Body of pancreas (tissue), 4 donors: ENCODE results near the gene CORIN. TPM values are rescaled to one million over a fixed set of nuclear protein-coding genes. Genes with fewer than 3 reads are reported as not detected.

Source experiments
- ATAC-seq: fragments of 150-250 bp; one replicate; pipeline ENCODE4 v1.9.1; 2016
- DNase-seq, 4 donors: peaks; one replicate each; pipeline ENCODE4 v3.0.0-alpha.2; 2019
- H3K27ac ChIP-seq, 4 donors: fragments of 200-600 bp; sonication (generic); 1 replicate in 3 of 4; 2 replicates in 1 of 4; pipeline versions ENCODE4 v1.5.1 to v1.6.1; 2016 to 2019; ENCODE audit warnings: mild to moderate bottlenecking in 1 of 4, mixed read lengths in 1 of 4, moderate library complexity in 1 of 4
- H3K27me3 ChIP-seq, 2 donors: fragments of 200-600 bp; sonication (generic); one replicate each; pipeline ENCODE4 v1.6.0; 2016; ENCODE audit warnings: mild to moderate bottlenecking in 1 of 2
- H3K36me3 ChIP-seq, 2 donors: fragments of 200-600 bp; sonication (generic); replicated peaks in 1 of 2; 2 replicates each; pipeline ENCODE4 v1.5.1; 2016; ENCODE audit warnings: low read depth in 2 of 2; ENCODE audit not compliant: insufficient read depth in 1 of 2
- H3K4me1 ChIP-seq: fragments of 200-600 bp; sonication (generic); one replicate; pipeline ENCODE4 v1.6.0; 2016
- H3K4me3 ChIP-seq, 2 donors: fragments of 200-600 bp; sonication (generic); 1 replicate in 1 of 2; 2 replicates in 1 of 2; pipeline ENCODE4 v1.5.1; 2016 to 2019
- H3K9me3 ChIP-seq, 3 donors: fragments of 200-600 bp; sonication (generic); 1 replicate in 2 of 3; 2 replicates in 1 of 3; pipeline ENCODE4 v1.5.1; 2016
- POLR2A ChIP-seq, 3 donors: fragments of 450-650 bp; IDR thresholded peaks; one replicate each; pipeline ENCODE4 v1.6.1; 2016; ENCODE audit warnings: antibody characterized with exemption in 3 of 3, mild to moderate bottlenecking in 2 of 3
- WGBS, 2 donors: methylation state at CpG; one replicate each; pipeline ENCODE4 v1.1.5; 2017; 5-methylcytosine and 5-hydroxymethylcytosine counted together
- intact Hi-C: fragments of 100-400 bp; cut with DNase I; formaldehyde crosslinking; loops from one replicate; pipeline ENCODE4 v1.15.1; 2023
- total RNA-seq, 2 donors: library from RNA; depleted of rRNA; stranded (reverse); fragments of >200 nt; gene quantifications; one replicate each; pipeline ENCODE4 v1.1.0, GENCODE V29; 2016
- TF ChIP-seq, protein P1 (sequence below), 7 experiments: fragments of 450-650 bp in 4 of 7; fragments of 200-600 bp in 3 of 7; sonication (generic) in 3 of 7; IDR thresholded peaks; one replicate each; pipeline ENCODE4 v1.5.1; 2016 to 2019; ENCODE audit warnings: antibody characterized with exemption in 7 of 7

CORIN gene
- total RNA-seq, 2 donors from 2014 or later = 0.33 to 1.3 TPM

DNA sequence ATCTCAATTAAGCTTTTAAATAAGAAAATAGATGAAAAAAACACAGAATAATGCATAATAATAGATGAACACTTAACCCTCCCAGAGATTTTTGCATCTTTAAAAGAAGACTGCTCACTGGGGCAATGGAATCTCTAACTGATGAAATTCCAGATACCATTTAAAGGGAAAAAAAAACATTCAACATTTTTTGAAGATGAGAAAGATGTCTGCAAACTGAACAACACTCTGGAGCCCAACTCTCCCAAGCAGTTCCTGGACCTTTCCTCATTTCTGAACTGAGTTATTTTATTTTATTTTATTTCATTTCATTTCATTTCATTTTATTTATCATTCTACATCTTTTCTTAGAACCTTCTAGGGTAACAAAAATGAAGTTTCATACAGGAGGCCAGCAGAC, 90.7 kb downstream of the CORIN start:
- no peak for DNase-seq
- TF ChIP-seq POLR2A (IDR thresholded peaks at IDR 0.05) = no peak
- TF ChIP-seq, protein P1, sequence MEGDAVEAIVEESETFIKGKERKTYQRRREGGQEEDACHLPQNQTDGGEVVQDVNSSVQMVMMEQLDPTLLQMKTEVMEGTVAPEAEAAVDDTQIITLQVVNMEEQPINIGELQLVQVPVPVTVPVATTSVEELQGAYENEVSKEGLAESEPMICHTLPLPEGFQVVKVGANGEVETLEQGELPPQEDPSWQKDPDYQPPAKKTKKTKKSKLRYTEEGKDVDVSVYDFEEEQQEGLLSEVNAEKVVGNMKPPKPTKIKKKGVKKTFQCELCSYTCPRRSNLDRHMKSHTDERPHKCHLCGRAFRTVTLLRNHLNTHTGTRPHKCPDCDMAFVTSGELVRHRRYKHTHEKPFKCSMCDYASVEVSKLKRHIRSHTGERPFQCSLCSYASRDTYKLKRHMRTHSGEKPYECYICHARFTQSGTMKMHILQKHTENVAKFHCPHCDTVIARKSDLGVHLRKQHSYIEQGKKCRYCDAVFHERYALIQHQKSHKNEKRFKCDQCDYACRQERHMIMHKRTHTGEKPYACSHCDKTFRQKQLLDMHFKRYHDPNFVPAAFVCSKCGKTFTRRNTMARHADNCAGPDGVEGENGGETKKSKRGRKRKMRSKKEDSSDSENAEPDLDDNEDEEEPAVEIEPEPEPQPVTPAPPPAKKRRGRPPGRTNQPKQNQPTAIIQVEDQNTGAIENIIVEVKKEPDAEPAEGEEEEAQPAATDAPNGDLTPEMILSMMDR (IDR thresholded peaks at IDR 0.05) = no peak

DNA sequence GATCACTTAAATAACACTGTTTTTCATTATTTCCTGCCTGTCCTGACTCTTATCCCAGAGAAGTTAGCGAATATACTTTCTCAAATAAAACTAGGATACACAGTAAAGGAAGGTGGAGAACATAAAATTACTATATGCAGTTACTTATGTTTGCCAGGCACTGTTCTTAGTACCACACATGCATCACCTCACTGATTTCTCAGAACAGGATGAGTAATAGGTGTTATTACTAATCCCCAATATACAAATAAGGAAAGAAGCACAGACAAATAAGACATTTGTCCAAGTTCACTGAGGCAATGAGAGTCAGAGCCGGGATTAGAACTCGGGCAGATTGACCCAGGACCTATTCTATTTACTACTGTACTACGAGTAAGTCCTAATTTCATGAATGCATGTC, 91.7 kb downstream of the CORIN start:
- intact Hi-C loops = no loop called here
- Histone ChIP-seq H3K27ac (no peak overlapping the region), H3K9me3 (no peaks in the 10 kb centered on the region), H3K4me1 (no peaks in the 10 kb centered on the region), H3K4me3 (no peak overlapping the region), H3K27me3 (no peaks in the 10 kb centered on the region), H3K36me3 (no peaks in the 10 kb centered on the region)
- DNase-seq = no peak
- TF ChIP-seq, protein P1 (IDR thresholded peaks at IDR 0.05) = no peak
- TF ChIP-seq POLR2A (IDR thresholded peaks at IDR 0.05) = no peak
- 88 to 91% methylated on average over 4 of the region's 4 CpGs for WGBS, 2 donors
- ATAC-seq = no peak

More for the DNA sequence above, 90.7 kb downstream of the CORIN start:
- Histone ChIP-seq H3K27ac (no peak overlapping the region), H3K4me1 (no peaks in the 10 kb centered on the region), H3K4me3 (no peak overlapping the region), H3K9me3 (no peaks in the 10 kb centered on the region), H3K27me3 (no peaks in the 10 kb centered on the region), H3K36me3 (no peaks in the 10 kb centered on the region)
- no peak for ATAC-seq
- intact Hi-C loops = no loop called here

DNA sequence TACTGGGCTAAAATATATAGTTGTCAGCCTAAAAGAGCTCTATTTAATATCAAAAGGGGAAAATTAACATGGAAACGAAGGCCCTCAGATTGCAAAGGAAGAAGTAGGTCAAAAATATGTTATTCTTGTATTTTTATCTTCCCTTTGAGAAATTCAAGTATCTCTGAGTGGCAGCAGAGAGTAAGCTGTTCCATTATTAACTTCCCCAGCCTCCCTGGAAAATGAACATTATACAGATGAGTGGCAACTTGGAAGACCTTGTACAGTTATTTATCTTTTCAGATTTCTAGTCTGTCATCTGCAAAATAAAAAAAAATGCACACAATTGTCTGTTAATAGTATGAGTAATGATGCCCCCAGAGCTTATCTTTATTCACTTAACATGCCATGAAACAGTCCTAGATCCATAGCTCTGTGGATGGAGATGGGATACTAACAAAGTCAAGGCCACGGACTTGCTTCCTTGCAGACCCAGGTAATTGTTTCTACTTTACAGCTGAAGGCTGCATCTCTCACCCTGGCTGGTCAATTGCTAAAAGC, 93.0 kb downstream of the CORIN start:
- 59 to 63% methylated on average over 2 of the region's 2 CpGs for WGBS, 2 donors
- no peaks in the 10 kb centered on the region for H3K4me1 ChIP-seq
- ATAC-seq (no peak), DNase-seq (no peak)
- no peaks in the 10 kb centered on the region for H3K36me3 ChIP-seq
- no peaks in the 10 kb centered on the region for H3K27me3 ChIP-seq
- H3K4me3 ChIP-seq = no peak overlapping the region
- no peaks in the 10 kb centered on the region for H3K9me3 ChIP-seq
- intact Hi-C loops = no loop called here
- H3K27ac ChIP-seq = no peak overlapping the region
- TF ChIP-seq, protein P1 (IDR thresholded peaks at IDR 0.05) = no peak
- no peak for TF ChIP-seq POLR2A (IDR thresholded peaks at IDR 0.05)

DNA sequence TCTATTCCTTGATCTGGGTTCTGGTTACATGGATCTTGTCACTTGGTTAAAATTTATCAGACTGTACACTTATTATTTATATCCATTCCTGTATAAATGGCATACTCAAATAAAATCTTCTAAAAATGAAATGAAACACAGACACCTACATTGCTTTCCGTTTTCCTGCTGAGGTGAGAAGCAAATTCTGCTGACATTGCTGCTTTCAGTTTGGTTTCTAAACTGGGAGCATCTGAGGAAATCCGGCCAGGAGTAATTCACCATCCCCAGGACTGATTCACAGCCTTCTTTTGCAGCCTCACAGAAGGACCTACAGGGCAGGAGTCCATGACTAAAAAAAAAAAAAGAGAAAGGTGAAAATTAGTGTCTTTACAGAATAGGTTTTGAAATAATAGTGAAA, 93.6 kb downstream of the CORIN start:
- Histone ChIP-seq H3K27ac (no peak overlapping the region), H3K27me3 (no peaks in the 10 kb centered on the region), H3K4me3 (no peak overlapping the region), H3K36me3 (no peaks in the 10 kb centered on the region), H3K9me3 (no peaks in the 10 kb centered on the region), H3K4me1 (no peaks in the 10 kb centered on the region)
- intact Hi-C loops = no loop called here
- DNase-seq (no peak), ATAC-seq (no peak)
- TF ChIP-seq, protein P1 (IDR thresholded peaks at IDR 0.05) = no peak
- TF ChIP-seq POLR2A (IDR thresholded peaks at IDR 0.05) = no peak
- 44 to 75% methylated on average over 2 of the region's 2 CpGs for WGBS, 2 donors

DNA sequence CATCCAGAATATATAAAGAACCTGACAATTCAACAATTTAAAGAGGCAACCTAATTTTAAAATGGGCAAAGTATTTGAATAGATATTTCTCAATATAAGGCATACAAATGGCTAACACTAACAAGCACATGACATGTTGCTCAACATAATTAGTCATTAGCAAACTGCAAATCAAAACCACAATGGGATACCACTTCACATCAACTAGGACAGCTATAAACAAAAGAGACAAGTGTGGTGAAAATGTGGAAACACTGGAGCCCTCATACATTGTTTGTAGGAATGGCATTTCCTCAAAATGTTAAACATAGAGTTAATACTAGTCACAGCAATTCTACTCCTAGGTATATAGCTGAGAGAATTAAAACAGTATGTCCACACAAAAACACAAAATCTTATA, 96.7 kb downstream of the CORIN start:
- TF ChIP-seq, protein P1 (IDR thresholded peaks at IDR 0.05) = no peak
- no peak for TF ChIP-seq POLR2A (IDR thresholded peaks at IDR 0.05)
- H3K36me3 ChIP-seq = no peaks in the 10 kb centered on the region
- intact Hi-C loops = no loop called here

More for the DNA sequence above, 96.7 kb downstream of the CORIN start:
- DNase-seq (no peak), ATAC-seq (no peak)
- Histone ChIP-seq H3K9me3 (no peaks in the 10 kb centered on the region), H3K27ac (no peak overlapping the region), H3K4me1 (peaks cover 6% of the 10 kb centered on the region), H3K27me3 (no peaks in the 10 kb centered on the region), H3K4me3 (no peak overlapping the region)
